Measurements from ENCODE around the gene TSPAN9. TPM values are rescaled to one million over a fixed set of nuclear protein-coding genes. Genes with fewer than 3 reads are reported as not detected.

Gene TSPAN9
- total RNA-seq, 2 donors from 2014 or later = 41.9 to 50.0 TPM

GRCh38 chr12:3274664-3275063 is 197.5 kb downstream of the TSPAN9 start:
- no peak for DNase-seq (ENCODE audit: low spot score)
- H3K27me3 ChIP-seq (replicated peaks; ENCODE audit: insufficient read depth) = no peaks in the 10 kb centered on the region
- no peaks in the 10 kb centered on the region for H3K9me3 ChIP-seq
- no peaks in the 10 kb centered on the region for H3K36me3 ChIP-seq
- H3K4me1 ChIP-seq (replicated peaks) = peaks cover 10% of the 10 kb centered on the region
- no peak overlapping the region for H3K27ac ChIP-seq
- intact Hi-C loops (cut with DNase I) = loop anchor here (1.0 to 10.0 kb wide), 2 partner anchors 70 to 138 kb away; no protein-coding TSS in a partner anchor
- TF ChIP-seq POLR2A (IDR thresholded peaks at IDR 0.05) (no peak), CTCF (IDR thresholded peaks at IDR 0.05) (no peak), POLR2AphosphoS5 (IDR thresholded peaks at IDR 0.05) (no peak)
- H3K4me3 ChIP-seq = no peak overlapping the region
- 76% methylated on average over 13 of the region's 13 CpGs for WGBS

DNA sequence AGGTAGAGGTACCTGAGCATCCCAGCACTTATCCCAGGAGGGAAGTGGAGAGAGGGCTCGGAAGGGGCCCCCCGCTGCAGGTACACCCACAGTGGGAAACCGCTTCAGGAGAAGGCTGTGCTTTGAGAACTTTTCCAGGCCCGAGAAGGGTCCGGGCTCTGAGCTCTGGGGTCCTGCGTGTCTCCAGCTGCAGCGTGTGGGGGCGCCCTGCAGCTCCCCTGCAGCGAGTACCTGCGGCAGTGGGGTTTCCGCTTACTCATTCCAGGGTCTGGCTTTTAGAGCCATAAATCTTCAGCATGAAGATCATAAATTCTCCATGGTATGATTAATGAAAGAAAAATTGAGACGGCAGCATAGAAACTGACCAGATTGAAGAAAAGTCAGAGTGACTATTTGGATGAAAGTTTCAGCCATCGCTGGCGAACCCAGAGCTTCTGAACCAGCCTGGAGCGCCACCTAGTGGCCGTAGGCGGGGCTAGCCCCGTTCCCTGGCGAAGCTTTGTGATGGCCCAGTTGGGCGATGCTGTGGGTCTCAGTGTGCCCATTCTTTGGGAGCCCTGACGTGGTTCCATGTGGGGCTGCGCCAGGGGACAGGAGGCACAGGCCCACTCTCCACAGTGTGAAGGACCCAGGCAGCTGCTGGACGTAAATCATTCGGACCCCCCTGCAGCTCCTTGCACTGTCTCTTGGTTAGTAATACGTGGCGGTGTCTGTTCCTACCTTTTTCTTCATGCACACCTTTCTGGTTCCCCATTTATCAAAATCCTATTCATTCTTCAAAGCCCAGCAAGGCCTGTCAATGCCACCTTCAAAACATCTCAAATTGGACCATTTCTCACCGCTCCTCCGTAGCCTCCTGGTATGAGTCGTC is 198.2 kb downstream of the TSPAN9 start:
- H3K4me3 ChIP-seq = no peak overlapping the region
- no peaks in the 10 kb centered on the region for H3K9me3 ChIP-seq
- peak; percentile 71 for DNase-seq (ENCODE audit: low spot score)
- WGBS = 54% methylated on average over 29 of the region's 29 CpGs
- intact Hi-C loops (cut with DNase I) = loop anchor here (1.0 to 10.0 kb wide), 3 partner anchors 71 to 203 kb away; no protein-coding TSS in a partner anchor
- H3K27ac ChIP-seq = no peak overlapping the region
- TF ChIP-seq POLR2A (IDR thresholded peaks at IDR 0.05) (no peak), POLR2AphosphoS5 (IDR thresholded peaks at IDR 0.05) (peak; percentile 62), CTCF (IDR thresholded peaks at IDR 0.05) (peak; percentile 95 to 99 (median 96))
- H3K36me3 ChIP-seq = no peaks in the 10 kb centered on the region
- H3K4me1 ChIP-seq (replicated peaks) = peaks cover 10% of the 10 kb centered on the region
- no peaks in the 10 kb centered on the region for H3K27me3 ChIP-seq (replicated peaks; ENCODE audit: insufficient read depth)

- Histone ChIP-seq H3K4me3 (no peak overlapping the region), H3K9me3 (no peaks in the 10 kb centered on the region), H3K27me3 (replicated peaks; ENCODE audit: insufficient read depth) (no peaks in the 10 kb centered on the region), H3K27ac (no peak overlapping the region), H3K4me1 (replicated peaks) (peaks cover 10% of the 10 kb centered on the region), H3K36me3 (no peaks in the 10 kb centered on the region)
- DNase-seq (ENCODE audit: low spot score) = no peak
- no peak for TF ChIP-seq POLR2A (IDR thresholded peaks at IDR 0.05)
- TF ChIP-seq POLR2AphosphoS5 (IDR thresholded peaks at IDR 0.05) = no peak
- no peak for TF ChIP-seq CTCF (IDR thresholded peaks at IDR 0.05)
- 92% methylated on average over 14 of the region's 14 CpGs for WGBS
- intact Hi-C loops (cut with DNase I) = loop anchor here (2.0 to 10.0 kb wide), 2 partner anchors 71 to 203 kb away; no protein-coding TSS in a partner anchor
Observed at GRCh38 chr12:3276226-3276625, 199.0 kb downstream of the TSPAN9 start.

DNA sequence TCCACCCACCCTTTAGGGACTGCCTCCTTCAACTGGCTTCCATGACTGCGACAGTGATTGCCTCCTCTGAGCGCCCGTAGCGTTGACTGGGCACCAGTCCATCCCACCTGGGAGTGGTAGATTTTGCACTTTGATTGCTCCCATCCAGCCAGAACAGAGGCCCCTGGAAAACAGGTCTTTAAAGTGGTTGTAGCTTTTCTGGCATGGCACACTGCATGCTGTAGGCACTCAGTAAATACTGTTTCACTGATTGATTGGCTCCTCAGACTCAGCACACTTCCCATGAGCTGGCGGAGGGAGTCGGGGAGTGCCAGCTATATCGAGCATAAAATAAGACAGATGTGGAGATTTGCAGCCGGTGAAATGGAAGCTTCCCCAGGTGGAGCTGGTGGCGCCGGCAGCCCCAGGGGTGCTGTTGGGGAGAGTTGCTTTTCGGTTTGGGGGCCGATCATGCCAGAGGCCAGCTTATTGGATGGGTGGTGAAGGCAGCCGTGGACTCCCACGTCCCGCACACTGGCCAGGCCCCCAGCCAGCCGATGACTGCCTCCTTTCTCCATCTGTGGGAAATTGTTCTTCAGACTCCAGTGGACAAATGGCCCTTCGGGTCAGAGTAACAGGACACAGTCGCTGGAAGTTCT is 200.2 kb downstream of the TSPAN9 start:
- TF ChIP-seq POLR2AphosphoS5 (IDR thresholded peaks at IDR 0.05) (peak; percentile 80), POLR2A (IDR thresholded peaks at IDR 0.05) (no peak), CTCF (IDR thresholded peaks at IDR 0.05) (no peak)
- no peak overlapping the region for H3K4me3 ChIP-seq
- peaks cover 0 to 6% of the 10 kb centered on the region in 2 donors for H3K36me3 ChIP-seq
- intact Hi-C loops (cut with DNase I) = loop anchor here (2.0 to 10.0 kb wide), 2 partner anchors 73 to 205 kb away; no protein-coding TSS in a partner anchor
- H3K4me1 ChIP-seq (replicated peaks) = peaks cover 10% of the 10 kb centered on the region
- H3K27ac ChIP-seq = no peak overlapping the region
- WGBS = 50% methylated on average over 18 of the region's 18 CpGs
- H3K9me3 ChIP-seq = no peaks in the 10 kb centered on the region
- DNase-seq (ENCODE audit: low spot score) = peak; percentile 63
- no peaks in the 10 kb centered on the region for H3K27me3 ChIP-seq (replicated peaks; ENCODE audit: insufficient read depth)
